AG20443 (cell line): ENCODE data around the gene ESYT3.
"Not testable (repeated sequence)": the region's sequence is repeated elsewhere in the genome, so short reads cannot be mapped to it uniquely, and the experiment has no call there.

ENCODE experiments used
- DNase-seq: peaks from one replicate; pipeline ENCODE4 v3.0.0; 2012; ENCODE audit warnings: low spot score, mixed read lengths

The ESYT3 gene

DNA sequence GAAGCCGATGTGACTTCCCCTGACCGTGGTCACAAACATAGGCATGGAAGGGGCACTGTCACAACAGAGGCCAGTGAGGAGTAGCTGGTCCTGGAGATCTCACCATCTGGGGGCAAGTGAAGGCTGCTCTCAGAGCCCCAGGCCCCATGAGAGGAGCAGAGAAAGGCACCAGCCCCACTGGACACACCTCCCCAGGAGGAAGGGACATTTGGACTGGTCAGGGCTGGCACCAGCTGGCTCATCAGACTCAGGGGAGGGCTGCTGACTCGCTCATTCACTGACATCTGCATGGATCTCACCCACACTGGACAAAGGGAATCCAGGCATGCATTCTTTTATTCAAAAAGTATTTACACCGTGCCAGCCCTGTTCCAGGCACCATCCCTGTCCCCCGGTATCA is 26.8 kb downstream of the ESYT3 start:
- peak; percentile 78 for DNase-seq

DNA sequence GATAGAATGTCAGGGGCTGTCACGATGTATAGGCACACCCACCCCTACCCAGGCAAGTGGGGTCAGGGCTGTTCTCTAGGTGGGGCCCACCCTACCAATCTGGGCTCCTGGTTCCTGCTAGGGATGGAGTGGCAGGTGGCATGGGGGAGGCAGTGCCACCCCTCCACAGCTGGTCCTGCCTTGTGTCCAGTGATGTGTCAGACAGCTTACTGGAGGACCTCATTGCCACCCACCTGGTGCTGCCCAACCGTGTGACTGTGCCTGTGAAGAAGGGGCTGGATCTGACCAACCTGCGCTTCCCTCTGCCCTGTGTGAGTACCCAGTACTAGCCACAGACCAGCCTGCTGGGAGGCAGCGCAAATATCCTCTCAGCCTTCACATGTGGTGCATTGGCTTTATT is 27.5 kb downstream of the ESYT3 start:
- DNase-seq, result no peak

DNA sequence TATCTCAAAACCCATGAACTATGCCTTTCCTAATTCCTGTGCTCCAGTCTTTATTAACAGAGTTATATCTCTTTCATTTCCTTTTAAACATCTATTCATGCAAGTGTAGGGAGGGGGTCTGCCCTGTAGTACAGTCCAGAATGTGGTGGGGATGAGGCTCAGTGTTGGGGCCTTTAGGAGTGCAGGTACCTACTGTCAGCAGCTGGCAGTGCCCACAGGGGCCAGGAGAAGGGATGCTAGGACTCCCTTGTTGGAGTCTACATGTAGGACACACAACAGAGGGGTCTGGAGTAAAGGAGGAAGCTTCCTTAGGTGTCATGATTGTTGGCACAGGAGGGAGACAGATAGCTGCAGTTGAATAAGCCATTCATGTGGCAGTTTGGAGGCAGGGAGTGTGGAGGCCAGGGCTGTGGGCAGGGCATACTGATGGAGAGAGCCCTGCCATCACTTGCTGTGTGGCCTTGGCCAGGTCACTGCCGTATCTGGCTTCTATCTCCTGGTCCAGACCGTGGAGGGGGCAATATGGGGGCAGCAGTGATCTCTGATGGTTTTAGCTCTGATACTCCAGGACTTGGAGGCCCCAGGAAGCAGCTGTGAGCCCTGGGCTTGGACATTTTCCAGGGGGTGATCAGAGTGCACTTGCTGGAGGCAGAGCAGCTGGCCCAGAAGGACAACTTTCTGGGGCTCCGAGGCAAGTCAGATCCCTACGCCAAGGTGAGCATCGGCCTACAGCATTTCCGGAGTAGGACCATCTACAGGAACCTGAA is 29.5 kb downstream of the ESYT3 start:
- DNase-seq, result no peak

DNA sequence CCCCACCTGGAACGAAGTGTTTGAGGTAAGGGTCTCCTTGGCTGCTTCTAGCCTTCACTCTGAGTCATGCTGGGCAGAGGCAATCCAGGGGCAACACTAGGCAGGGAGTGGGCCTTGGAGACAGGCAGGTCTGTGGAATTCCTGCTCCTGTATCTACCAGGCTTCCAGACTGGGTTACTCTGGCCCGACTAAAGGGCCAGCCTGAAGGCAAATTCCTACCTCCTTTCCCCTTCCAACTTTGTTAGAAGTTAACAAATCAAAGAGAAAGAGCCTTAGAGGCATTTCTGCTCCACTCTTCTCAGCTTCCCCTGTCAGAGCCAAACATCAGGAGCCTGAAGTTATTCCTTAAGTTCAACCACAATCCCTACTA is 30.1 kb downstream of the ESYT3 start:
- DNase-seq, result no peak

- DNase-seq, result no peak
Measured at GRCh38 chr3:138465451-138465850, 31.0 kb downstream of the ESYT3 start.

GRCh38 chr3:138465925-138466324 is 31.5 kb downstream of the ESYT3 start:
- no peak for DNase-seq

DNA sequence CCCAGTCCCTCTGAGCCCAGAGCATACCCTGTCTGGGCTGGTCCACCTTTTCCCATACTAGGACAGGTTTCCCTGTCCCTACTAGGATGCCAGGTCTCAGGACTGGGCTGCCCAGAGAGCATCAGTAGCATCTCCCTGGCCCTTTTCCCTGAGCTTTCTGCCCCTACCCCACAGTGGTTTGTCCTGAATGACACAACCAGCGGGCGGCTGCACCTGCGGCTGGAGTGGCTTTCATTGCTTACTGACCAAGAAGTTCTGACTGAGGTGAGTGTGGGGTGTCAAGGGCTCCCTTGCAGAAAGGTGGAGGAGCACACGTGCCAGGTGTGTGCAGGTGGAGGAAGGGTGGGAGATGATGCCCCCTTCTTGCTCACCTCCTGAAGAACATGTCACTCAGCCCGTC is 33.5 kb downstream of the ESYT3 start:
- no peak for DNase-seq

GRCh38 chr3:138468451-138468850 is 34.0 kb downstream of the ESYT3 start:
- no peak for DNase-seq

- DNase-seq, result peak; percentile 50
Measured at GRCh38 chr3:138468886-138469285, 34.5 kb downstream of the ESYT3 start.

GRCh38 chr3:138469874-138470273 is 35.5 kb downstream of the ESYT3 start:
- no peak for DNase-seq

DNA sequence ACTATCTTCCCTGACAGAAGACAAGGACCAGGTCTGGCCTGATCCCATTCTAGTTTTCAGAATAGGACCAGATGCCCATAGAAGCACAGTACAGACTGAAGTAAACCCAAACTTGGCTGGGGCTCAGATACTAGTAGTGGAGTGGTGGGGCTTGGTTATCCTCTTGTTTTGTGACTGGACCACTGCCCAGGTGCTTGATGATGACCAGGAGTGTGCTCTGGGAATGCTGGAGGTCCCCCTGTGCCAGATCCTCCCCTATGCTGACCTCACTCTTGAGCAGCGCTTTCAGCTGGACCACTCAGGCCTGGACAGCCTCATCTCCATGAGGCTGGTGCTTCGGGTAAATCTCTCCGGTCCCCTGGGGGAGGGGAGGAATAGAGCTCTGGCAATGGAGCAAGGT is 36.3 kb downstream of the ESYT3 start:
- DNase-seq, result no peak

GRCh38 chr3:138471481-138471880 is 37.1 kb downstream of the ESYT3 start:
- no peak for DNase-seq

GRCh38 chr3:138472141-138472825 is 37.9 kb downstream of the ESYT3 start:
- no peak for DNase-seq

GRCh38 chr3:138473391-138473790 is 39.0 kb downstream of the ESYT3 start:
- DNase-seq, result no peak

- no peak for DNase-seq
Measured at GRCh38 chr3:138474163-138474562, 39.7 kb downstream of the ESYT3 start.

GRCh38 chr3:138476526-138476925 is 42.1 kb downstream of the ESYT3 start:
- DNase-seq, result no peak

DNA sequence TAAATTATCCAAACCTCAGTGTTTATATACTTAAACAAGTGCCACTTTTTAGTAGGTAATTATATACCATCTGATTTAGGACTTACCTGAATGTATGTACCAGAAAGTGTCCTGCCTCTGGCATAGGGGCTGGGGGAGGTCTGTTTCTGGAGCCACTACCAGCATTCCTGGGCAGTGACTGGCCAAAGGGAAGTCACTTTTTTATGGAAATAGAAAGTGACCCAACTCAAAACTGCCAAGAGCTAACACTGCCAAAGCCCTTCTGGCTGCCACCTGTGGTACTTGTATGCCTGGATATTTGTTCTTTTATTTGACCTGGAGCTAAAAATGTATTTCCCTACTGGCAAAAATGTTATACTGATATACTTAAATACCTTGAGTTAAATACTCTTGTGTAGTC is 42.7 kb downstream of the ESYT3 start:
- DNase-seq, result no peak

DNA sequence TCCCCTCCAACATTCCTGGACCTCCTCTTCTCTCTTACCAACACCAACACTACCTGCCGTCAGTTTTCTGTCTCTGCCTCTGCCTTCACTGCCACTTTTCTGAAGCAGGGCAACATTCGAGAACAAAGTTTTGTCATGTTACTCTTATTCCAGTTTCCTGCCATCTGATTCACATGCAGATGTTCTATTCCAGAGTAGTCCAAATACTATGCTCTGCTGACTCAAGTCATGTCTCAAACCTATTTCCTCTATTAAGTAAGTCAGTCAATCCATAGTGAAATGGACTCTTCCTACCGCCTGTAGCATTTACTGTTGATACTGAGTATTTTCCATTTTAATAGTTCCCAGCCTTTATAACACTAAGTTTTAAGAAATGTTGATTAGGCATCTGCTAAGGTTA is 43.4 kb downstream of the ESYT3 start:
- no peak for DNase-seq

GRCh38 chr3:138479438-138479863 is 45.0 kb downstream of the ESYT3 start:
- DNase-seq, result peak; percentile 54

DNA sequence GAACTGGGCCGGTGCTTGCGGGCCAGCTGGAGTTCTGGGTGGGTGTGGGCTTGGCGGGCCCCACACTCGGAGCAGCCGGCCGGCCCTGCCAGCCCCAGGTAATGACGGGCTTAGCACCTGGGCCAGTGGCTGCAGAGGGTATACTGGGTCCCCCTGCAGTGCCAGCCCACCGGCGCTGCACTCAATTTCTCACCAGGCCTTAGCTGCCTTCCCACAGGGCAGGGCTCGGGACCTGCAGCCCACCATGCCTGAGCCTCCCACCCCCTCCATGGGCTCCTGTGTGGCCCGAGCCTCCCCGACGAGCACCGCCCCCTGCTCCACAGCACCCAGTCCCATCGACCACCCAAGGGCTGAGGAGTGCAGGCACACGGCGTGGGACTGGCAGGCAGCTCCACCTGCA is 50.3 kb downstream of the ESYT3 start:
- DNase-seq, result not testable (repeated sequence)

DNA sequence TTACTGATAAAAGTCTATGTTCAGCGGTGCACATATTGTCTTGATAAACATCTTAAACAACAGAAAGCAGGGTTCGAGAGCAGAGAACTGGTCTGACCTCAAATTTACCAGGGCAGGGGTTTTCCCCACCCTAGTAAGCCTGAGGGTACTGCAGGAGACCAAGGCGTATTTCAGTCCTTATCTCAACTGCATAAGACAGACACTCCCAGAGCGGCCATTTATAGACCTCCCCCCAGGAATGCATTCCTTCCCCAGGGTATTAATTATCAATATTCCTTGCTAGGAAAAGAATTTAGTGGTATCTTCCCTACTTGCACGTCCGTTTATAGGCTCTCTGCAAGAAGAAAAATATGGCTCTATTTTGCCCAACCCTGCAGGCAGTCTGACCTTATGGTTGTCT is 52.2 kb downstream of the ESYT3 start:
- DNase-seq, result not testable (repeated sequence)

GRCh38 chr3:138491971-138492370 is 57.6 kb downstream of the ESYT3 start:
- no peak for DNase-seq

- no peak for DNase-seq
Measured at GRCh38 chr3:138492980-138493675, 58.7 kb downstream of the ESYT3 start.
